HEK293T (cell line): ENCODE data around the gene ARAP2.

ENCODE experiments used
- ELF4 ChIP-seq: fragments of 450-650 bp; IDR thresholded peaks from 2 replicates; pipeline ENCODE4 v1.6.1; 2017; ENCODE audit warnings: antibody characterized with exemption
- SP1 ChIP-seq: fragments of 450-650 bp; IDR thresholded peaks from 2 replicates; pipeline ENCODE4 v1.6.1; 2017
- TARDBP ChIP-seq: fragments of 450-650 bp; IDR thresholded peaks from 2 replicates; pipeline ENCODE4 v1.6.1; 2016

DNA sequence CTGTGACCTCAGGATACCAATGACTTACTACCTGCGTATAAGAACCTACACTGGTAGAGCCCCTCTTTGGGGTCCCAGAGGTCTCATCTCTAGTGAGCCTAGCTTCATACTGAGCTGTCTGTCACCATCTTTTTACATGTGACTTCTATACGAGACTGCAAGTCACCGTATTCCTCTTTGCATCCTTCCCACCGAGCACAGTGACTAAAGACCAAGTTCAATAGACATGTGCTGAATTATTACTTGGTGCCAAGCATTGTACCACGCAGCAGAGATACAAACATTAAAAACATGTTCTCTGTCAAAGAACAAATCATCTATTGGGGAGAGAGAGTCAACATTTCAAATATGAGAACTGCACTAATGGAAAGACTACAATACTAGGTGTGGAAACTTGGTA is 16.4 kb downstream of the ARAP2 start:
- TF ChIP-seq SP1 = no peak
- TF ChIP-seq ELF4 = no peak
- TF ChIP-seq TARDBP = no peak
